Activated naive CD8-positive, alpha-beta T cell treated with anti-CD3 and anti-CD28 coated beads, Interleukin-2, amount 50 U/mL, for 16 hours (primary cell): ENCODE data around the gene COQ10A.
"Not testable (repeated sequence)": the region's sequence is repeated elsewhere in the genome, so short reads cannot be mapped to it uniquely, and the experiment has no call there.

ENCODE experiments used
- DNase-seq: peaks from one replicate; pipeline ENCODE4 v3.0.0-alpha.2; 2020; ENCODE audit warnings: low read depth, low spot score

The COQ10A gene

GRCh38 chr12:56243731-56244181, 23.0 kb upstream of the COQ10A start:
- DNase-seq, result no peak

DNA sequence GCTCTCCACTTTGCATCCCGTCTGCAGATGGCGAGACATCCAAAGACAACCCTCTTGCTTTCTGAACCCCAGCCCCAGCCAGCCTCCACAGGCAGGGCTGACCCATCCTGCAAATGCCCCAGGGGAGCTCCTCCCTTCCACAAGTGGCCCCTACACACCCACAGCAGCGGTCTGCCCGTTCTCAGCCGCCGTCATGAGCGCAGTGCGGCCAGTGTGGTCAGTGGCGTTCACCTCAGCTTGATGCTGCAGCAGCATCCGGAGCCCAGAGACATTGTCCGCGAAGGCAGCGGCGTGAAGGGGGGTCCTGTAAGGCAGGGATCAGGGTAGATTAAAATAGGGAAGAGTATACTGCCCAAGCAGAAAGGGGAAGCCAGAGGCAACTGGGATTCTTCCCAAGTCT, 22.2 kb upstream of the COQ10A start:
- DNase-seq, result no peak

DNA sequence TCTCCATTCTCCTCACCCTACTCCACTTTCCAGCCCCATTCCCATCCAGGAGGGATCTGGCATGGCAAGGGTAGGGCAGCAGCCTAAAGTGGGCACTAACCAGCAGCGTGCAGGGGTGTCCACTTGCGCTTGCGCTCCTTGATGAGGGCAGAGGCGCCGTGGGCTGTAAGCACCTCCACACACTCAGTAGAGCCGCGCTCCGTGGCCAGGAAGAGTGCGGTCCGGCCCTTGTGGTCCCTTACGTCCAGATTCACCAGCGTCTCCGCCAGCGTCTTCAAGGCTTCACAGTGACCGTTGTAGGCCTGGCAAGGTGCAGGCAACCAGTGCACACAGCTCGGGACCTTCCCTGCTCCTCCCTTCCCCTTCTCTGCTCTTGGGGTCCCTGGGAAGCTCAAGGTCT, 18.8 kb upstream of the COQ10A start:
- no peak for DNase-seq

GRCh38 chr12:56248711-56249110, 18.0 kb upstream of the COQ10A start:
- no peak for DNase-seq

DNA sequence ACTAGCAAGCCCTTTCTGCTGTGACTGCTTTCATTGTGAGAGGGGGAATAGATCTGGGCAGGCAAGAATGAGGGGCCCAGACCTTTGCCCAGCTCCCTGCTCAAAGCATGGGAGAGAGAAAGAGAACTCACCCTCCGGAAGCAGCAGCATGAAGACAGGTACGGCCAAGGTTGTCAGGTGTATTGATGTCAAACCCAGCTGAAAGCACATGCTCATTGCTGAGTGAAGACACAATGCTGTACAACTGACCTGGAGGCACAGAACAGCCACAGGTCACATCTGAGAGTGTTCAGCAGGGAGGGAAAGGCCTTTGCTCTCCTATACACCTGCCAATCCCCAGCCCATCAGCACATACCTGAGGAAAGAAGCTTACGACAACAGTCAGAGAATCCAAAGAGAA, 14.1 kb upstream of the COQ10A start:
- no peak for DNase-seq

GRCh38 chr12:56253091-56253490, 13.7 kb upstream of the COQ10A start:
- DNase-seq, result no peak

DNA sequence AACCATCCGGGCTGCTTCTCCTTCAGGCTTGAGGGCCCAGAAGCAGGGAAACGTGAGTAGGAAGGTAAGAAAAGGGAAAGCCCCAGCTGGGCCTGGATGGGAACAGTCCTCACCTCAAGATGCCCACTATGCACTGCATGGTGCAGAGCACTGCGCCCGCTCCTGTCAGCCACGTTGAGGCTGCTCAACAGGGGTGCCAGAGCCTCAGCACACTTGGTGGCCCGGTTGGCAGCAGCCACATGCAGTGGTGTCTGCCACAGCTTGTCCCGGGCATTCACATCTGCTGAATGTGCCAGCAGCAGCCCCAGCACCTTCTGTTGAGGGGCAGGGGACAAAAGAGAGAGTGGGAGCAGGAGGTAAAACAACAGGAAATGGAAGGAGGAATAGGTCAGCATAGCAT, 11.1 kb upstream of the COQ10A start:
- no peak for DNase-seq

DNA sequence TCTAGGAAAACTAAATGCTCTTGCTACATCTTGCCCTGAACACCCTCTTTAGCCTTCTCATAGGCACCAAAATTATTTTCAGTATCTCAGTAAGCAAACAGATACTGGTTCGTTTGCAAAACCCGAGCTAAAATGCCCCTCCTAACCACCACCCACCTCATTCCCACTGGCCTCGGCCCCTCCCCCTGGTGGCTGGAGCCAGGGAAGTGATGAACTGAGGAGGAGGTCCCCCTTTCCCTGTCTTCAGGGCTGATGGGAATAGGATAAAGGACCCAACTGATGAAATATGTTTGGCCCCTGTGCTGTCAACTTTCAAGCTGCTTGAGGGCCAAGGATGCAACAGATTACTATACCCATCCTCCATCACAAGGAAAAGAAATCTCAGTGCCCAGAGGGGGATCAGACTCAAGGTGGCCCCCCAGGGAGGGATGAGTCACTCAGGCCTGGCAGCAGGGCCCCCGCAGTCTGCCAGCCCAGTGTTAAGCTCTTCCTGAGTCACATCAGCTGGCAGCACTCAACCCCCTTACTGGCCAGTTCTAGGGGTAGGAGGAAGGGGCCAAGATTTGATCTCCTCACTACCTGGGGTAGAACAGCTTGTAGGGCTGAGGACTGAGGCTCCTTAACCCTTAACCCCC, 10.3 kb upstream of the COQ10A start:
- no peak for DNase-seq

GRCh38 chr12:56257071-56257470, 9.7 kb upstream of the COQ10A start:
- DNase-seq, result no peak

GRCh38 chr12:56257491-56258067, 9.2 kb upstream of the COQ10A start:
- no peak for DNase-seq

GRCh38 chr12:56258068-56258819, 8.5 kb upstream of the COQ10A start, which contains the start of gene ANKRD52:
TSS of gene ANKRD52 (minus strand) at chr12:56258384. CDS start at chr12:56258269, 115 bp downstream.
- peak; percentile 59 for DNase-seq

GRCh38 chr12:56258820-56259183, 7.9 kb upstream of the COQ10A start:
- no peak for DNase-seq

DNA sequence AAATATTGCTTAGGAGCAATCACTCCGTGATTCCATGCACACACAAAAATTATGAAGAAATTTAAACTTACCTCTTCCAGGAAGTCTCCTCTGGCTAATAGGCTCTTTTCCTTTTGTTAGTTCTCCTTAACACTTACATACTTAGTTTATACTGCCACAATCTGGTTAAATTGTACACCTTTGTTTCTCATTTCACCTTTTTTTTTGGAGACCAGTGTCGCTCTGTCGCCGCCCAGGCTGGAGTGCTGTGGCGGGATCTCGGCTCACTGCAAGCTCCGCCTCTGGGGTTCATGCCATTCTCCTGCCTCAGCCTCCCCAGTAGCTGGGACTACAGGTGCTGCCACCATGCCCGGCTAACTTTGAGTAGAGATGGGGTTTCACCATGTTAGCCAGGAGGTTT, 6.4 kb upstream of the COQ10A start:
- DNase-seq, result no peak

GRCh38 chr12:56260921-56261320, 5.8 kb upstream of the COQ10A start:
- DNase-seq, result no peak

DNA sequence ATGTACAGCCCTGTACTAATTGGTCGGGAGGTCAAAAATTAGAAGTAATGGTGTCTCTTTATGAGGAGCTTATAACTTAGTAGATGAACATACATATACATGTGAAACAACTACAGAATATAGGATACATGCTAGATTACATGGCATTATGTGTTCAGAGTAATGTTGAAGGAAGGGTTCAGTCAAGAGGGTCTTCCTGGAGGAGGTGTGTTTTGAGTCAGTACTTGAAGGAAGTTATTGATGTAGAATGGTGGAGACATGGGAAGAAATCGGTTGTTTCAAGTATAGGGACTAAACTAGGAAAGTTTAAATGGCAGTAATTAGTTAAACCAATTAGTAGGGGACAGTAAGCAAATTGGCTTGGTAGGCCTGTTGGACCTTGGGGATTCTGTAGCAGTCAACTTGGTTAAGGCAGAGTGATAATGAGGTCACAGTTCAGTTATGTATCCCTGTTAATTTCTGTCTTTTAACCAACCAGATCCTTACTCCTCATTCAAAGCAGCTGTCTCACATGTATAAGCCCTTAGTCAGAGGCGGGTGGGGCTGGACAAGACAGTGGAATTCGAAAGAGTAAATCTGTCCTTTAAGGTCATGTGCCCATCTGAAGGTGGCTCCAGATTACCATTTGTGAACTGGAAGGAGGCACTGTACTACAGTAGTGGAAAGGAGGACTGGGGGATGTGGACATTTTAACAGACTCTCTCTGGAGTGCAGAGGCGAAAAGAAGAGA, 5.1 kb upstream of the COQ10A start:
- no peak for DNase-seq

- not testable (repeated sequence) for DNase-seq
Measured at GRCh38 chr12:56262955-56263354, 3.8 kb upstream of the COQ10A start.

DNA sequence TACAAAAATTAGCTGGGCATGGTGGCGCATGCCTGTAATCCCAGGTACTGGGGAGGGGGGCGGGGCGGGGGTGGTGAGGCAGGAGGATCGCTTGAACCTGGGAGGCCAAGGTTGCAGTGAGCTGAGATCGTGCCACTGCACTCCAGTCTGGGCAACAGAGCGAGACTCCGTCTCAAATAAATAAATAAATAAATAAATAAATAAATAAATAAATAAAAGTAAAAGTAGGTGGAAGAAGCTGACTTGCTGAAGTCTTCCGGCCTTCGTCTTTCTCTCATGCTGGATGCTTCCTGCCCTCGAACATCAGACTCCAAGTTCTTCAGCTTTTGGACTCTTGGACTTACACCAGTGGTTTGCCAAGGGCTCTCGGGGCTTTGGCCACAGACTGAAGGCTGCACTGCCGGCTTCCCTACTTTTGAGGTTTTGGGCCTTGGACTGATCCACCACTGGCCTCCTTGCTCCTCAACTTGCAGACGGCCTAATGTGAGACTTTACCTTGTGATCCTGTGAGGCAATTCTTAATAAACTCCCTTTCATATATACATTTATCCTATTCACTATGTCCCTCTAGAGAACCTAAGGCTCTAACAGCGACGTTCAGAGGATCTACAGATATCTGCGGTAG, 562 bp upstream of the COQ10A start:
- DNase-seq, result not testable (repeated sequence)

GRCh38 chr12:56267443-56268071, 815 bp downstream of the COQ10A start:
- no peak for DNase-seq

- DNase-seq, result no peak
Measured at GRCh38 chr12:56271031-56271430, 4.3 kb downstream of the COQ10A start.

DNA sequence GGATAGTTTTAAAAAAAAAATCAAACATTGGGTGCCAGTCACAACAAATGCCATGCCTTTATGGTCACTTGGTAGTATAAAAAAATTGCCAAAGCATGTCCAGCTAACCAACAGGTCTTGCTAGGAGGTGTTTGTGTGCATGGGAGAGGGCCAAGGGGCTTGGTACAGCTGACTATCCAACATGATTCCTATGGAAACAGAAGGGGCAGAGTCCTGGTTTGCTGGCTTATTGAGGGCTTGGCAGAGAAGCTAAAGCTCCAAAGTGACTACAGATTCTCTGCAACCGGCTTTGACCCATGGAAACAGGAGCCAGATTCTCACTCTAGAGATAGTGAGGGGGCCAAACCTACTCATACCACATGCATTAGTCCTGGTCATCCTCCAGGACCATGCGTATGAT, 5.7 kb downstream of the COQ10A start:
- DNase-seq, result not testable (repeated sequence)

- DNase-seq, result no peak
Measured at GRCh38 chr12:56274299-56274698, 7.6 kb downstream of the COQ10A start.
